Ramos (cell line): ENCODE results near the gene GPATCH1.
"Not testable (repeated sequence)": the region's sequence is repeated elsewhere in the genome, so short reads cannot be mapped to it uniquely, and the experiment has no call there.

Experiments used
- in situ Hi-C: fragments of 300-500 bp; cut with MboI; formaldehyde crosslinking; loops from one replicate; pipeline ENCODE4 v1.14.3; 2022; ENCODE audit warnings: low sequenced_read_pairs; ENCODE audit not compliant: unreplicated experiment

Gene GPATCH1

DNA sequence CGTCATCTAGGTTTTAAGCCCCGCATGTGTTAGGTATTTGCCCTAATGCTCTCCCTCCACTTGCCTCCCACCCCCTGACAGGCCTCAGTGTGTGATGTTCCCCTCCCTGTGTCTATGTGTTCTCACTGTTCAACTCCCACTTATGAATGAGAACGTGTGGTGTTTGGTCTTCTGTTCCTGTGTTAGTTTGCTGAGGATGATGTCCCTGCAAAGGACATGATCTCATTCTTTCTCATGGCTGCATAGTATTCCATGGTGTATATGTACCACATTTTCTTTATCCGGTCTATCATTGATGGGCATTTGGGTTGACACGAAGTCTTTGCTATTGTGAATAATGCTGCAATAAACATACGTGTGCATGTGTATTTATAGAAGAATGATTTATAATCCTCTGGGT is 73.3 kb downstream of the GPATCH1 start:
- in situ Hi-C loops = not testable (repeated sequence)

DNA sequence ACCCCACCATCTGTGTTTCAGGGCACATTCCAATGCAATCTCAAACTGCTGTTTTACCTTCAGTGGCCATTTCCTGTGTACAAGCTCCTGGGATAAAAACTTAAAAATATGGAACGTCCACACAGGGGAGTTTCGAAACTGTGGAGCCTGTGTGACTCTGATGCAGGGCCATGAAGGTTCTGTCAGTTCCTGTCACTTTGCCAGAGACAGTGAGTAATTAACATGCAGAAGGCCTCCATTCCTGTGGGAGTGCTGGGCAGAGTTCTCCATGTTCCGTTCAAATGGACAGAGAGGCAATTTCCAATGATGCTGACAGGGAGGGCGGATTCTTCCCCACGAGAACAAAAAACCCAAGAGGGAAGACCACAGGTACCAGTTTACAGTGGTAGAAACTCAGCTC is 75.4 kb downstream of the GPATCH1 start:
- in situ Hi-C loops = no loop called here

DNA sequence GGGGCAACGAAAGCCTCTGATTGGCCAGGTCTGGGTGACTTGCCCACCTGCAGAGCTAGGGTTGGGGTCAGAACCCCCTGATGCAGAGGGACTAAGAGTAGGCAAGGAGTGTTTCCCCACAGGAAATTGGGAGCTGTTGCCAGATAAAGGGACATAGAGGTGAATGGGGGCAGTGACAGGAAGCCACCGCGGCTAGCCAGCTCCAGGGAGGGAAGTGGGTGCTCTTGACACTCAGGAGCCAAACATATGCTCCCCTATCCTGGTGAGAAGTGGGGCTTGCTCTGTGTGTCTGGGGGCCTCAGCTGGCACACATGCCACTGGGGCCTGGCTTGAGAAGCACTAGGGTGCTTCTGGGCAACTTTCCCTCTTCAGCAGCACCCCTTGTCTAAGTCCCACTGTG is 76.9 kb downstream of the GPATCH1 start:
- in situ Hi-C loops = no loop called here

DNA sequence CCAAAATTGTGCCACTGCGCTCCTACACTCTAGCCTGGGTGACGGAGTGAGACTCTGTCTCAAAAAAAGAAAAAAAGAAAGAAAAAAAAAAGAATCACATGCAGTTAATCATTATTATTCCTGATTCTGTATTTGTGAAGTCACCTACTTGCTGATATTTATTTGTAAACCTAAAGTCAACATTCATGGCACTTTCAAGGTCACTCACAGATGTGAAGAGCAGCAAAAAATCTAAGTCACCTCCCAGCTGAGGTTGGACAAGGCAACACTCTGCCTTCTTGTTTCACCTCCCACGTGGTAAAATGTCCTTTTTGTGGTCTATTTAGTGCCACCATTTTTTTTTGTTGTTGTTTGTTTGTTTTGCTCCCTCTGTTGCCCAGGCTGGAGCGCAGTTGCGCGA is 77.4 kb downstream of the GPATCH1 start:
- in situ Hi-C loops = no loop called here

DNA sequence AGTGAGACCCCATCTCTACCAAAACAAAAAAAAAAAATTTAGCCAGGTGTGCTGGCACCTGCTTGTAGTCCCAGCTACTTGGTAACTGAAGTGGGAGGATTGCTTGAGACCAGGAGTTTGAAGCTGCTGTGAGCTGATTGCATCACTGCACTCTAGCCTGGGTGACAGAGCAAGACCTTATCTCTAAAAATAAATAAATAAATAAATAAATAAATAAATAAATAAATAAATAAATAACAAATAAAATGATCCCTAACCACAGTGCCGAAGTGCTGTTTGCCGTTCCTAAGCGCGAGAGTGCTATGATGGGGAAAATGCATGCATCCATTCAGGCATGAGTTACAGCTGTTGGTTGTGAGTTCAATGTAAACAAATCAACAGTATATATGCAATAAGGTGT is 78.2 kb downstream of the GPATCH1 start:
- in situ Hi-C loops = no loop called here

DNA sequence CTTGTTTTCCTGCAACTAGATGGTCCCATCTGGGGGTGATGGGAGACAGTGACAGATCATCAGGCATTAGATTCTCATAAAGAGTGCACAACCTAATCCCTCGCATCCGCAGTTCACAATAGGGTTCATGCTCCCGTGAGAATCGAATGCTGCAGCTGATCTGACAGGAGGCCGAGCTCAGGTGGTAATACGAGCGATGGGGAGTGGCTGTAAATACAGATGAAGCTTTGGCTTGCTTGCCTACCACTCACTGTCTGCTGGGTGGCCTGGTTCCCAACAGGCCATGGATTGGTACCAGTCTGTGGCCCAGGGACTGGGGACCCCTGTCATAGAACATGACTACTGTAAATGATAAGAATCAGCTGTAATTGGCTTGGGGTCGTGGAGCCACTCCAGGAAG is 78.9 kb downstream of the GPATCH1 start:
- in situ Hi-C loops = no loop called here

DNA sequence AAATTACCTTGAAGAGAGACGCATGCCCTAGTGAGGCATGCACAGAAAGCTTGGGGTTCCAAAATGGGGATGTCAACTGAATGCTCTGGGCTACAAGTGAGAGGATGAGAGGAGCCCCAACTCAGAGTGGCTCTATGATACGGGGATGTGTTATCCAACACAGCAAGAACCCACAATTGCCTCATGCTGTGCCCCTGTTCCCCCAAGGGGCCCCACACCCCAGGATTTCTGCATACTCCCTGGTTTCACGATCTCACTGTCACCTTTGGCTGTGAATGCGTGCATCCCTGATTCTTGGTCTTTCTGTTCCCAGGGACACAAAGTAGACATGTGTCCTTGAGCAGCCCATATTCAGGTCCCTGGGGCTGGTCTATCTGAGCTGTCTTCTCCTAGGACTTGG is 80.2 kb downstream of the GPATCH1 start:
- in situ Hi-C loops = no loop called here

DNA sequence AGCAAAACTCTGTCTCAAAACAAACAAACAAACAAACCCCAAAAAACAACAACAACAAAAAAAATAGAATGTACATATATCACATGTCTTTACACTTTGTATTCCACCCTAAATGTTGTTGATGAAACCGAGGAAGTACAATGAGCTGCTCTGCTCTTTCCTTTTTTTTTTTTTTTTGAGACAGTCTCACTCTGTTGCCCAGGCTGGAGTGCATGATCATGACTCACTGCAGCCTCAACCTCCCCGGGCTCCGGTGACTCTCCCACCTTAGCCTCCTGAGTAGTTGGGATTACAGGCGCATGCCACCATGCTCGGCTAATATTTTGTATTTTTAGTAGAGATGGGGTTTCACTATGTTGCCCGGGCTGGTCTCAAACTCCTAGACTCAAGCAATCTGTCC is 82.5 kb downstream of the GPATCH1 start:
- in situ Hi-C loops = no loop called here

DNA sequence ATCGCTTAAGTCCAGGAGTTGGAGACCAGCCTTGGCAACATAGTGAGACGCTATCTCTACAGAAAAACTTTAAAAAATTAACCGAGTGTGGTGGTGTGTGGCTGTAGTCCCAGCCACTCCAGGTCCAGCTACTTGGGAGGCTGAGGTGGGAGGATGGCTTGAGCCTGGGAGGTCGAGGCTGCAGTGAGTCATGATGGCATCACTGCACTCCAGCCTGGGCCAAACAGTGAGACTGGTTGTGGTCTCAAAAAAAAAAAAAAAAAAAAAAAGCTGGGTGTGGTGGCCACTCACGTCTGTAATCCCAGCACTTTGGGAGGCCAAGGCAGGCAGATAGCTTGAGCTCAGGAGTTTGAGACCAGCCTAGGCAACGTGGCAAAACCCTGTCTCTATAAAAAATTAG is 85.1 kb downstream of the GPATCH1 start:
- in situ Hi-C loops = not testable (repeated sequence)

DNA sequence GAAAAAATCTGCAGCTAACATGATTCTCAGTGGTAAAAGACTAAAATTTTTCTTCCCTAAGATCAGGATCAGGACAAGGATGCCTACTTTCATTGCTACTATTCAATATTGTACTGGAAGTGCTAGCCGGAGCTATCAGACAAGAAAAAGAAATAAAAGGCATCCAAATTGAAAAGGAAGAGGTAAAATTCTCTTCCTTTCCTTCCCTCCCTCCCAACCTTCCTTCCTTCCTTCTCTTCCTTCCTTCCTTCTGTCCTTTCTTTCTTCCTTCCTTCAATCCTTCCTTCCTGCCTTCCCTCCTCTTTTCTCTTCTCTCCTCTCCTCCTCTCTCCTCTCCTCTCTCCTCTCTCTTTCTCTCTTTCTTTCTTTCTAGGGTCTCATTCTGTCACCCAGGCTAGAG is 86.5 kb downstream of the GPATCH1 start:
- in situ Hi-C loops = no loop called here

DNA sequence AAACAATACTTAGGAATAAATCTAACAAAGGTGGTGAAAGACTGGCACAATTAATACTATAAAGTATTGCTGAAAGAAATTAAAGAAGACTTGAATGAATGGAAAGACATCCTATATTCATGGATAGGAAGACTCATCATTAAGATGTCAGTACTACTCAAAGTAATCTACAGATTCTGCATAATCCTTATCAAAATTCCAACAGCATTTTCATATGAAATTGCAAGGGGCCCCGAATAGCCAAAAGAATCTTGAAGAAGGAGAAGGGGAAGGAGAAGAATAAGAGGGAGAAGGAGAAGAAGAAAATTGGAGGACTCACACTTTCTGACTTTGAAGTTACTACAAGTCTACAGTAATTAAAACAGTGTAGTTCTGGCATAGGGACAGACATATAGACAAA is 87.5 kb downstream of the GPATCH1 start:
- in situ Hi-C loops = no loop called here

DNA sequence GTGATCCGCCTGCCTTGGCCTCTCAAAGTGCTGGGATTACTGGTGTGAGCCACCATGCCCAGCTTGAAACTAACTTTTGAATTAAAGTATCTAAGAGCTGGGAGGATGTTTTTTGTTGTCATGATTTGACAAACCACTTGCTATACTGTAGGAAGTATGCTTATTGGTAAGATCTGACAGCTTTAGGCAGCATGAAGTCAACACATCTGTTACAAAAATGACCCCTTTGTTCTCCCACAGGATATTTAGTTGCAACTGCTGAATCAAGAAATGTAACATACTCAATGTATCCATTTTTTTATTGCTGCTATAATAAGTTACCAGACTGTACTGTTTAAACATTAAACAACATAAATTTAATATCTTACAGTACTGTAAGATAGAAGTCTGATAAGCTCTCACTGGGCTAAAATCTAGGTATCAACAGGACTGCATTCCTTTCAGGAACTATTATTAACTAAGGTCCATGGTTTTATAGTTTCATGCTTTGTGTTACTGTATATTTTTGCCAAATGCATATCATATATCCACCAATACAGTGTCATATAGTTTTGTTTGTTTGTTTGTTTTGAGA is 90.3 kb downstream of the GPATCH1 start:
- in situ Hi-C loops = no loop called here

DNA sequence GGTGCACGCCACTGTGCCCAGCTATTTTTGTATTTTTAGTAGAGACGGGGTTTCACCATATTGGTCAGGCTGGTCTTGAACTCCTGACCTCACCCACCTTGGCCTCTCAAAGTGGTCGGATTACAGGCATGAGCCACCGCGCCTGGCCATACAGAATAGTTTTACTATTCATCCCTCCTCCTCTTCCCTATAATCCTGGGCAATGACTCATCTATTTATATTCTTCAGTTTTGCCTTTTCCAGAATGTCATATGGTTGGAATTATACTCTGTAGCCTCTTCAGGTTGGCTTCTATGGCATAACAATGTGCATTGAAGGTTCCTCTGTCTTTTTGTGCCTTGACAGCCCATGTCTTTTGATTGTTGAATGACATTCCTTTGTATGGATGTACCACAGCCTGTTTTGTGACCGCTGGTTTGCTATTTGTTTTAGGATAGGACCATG is 91.0 kb downstream of the GPATCH1 start:
- in situ Hi-C loops = no loop called here

DNA sequence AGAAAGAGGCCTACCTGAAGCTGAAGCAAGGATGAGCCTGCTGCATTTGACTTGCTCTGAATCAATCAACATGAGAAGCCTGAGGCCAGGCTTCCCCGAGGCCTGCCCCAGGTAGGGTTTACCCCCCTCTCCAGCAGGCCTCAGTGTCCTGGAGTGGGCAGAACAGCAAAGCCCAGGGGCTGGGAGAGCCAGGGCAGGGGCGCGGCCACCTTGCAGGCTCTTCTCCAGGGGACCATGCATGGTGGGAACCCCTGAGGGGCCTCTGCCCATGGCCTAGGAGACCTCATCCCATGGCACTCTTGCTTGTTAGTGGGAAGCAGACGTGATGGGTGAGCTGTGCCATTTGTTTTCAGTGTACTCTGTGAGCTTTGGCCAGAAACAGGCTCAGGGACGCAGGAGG is 93.2 kb downstream of the GPATCH1 start:
- in situ Hi-C loops = no loop called here

DNA sequence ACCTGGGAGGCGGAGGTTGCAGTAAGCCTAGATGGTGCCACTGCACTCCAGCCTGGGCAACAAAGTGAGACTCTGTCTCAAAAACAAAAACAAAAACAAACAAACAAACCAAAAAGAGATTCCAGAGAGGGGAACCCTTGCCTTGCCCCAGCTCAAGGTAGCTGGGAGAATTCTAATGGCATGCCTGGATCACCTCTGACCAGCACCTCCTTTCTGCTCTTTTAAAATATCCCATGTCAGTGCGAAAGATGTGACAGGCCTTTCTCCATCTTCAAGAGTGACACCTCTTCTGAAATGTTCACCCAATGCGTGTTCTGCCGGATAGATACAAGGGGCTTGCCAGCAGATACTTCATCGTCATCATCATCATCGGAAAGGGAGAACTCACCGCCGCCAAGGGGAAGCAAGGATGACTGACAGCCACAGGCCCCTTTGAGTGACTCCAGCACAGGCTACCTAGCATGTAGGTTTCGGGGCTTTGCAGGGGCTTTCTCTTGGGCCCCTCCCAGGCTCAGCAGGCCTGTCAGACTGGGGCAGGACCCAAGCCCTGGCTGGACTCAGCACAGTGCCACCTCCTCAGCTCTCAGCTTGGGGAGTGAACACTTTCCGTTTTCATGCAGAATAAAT is 94.3 kb downstream of the GPATCH1 start:
- in situ Hi-C loops = no loop called here

DNA sequence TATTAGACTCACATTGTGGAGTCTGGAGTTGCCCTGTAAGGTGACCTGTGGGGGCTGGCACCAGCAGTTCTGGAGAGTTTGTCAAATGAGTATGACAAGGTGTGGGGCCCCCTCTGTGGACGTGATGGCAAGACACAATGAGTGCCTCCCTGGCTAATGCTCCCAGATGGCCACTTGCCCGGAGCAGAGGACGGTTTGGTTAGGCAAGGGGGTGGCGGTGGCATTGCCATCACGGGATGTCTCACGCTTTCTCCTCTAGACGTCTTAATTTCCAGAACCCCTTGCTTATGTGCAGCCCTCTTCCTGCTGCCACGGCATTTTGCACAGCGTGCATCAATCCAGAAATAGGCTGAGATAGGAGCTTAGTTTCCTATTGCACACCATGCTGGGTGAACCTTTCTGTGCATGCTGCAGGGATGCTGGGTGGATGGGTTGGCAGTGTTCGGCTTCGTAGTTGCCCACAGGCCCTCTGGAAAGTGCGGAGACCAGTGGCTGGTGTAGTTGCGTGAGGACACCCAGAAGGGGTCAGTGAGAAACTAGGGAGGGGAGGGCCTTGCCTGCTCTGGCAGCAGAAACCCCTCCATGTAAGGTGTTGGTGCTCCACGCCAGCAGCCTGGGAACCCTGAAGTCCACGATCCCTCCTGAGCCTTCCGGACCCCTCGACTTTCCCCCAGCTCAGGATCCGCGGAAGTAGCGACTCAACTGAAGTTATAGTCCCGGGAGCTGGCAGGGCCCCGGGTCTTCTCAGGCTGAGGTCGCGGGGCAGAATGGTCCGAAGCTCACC is 95.1 kb downstream of the GPATCH1 start:
- in situ Hi-C loops = no loop called here

DNA sequence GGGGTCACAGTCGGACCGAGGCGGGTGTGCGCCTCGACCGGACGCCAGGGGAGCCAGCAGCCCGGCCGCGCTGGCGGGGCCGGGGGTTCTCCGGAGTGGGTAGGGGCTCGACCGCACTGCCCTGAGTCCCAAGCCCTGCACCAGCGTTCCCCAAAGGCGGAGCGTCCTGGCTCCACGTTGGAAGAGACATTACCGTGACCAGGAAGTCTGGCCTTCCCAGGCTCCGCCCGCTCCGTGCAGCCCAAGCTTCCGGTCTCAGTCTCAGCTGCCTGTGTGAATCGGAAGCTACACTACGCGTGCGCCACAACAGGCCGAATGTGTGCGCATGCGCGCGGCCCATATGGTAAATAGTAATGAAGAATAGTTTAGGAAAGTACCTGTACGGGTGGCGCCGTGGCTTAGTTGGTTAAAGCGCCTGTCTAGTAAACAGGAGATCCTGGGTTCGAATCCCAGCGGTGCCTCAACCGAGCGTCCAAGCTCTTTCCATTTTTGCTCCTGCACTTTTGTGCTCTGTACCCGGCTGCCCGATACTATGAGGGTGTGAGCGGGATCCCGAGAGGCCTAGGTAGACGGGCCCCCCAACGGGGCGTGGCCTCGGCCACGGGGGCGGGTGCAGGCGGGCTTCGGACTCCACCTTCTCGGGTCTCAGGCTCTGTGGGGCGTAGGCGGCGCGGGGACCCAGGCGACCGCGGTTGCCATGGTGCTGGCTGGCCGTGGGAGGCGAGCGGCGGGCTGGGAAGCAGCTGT is 95.9 kb downstream of the GPATCH1 start:
- in situ Hi-C loops = no loop called here

DNA sequence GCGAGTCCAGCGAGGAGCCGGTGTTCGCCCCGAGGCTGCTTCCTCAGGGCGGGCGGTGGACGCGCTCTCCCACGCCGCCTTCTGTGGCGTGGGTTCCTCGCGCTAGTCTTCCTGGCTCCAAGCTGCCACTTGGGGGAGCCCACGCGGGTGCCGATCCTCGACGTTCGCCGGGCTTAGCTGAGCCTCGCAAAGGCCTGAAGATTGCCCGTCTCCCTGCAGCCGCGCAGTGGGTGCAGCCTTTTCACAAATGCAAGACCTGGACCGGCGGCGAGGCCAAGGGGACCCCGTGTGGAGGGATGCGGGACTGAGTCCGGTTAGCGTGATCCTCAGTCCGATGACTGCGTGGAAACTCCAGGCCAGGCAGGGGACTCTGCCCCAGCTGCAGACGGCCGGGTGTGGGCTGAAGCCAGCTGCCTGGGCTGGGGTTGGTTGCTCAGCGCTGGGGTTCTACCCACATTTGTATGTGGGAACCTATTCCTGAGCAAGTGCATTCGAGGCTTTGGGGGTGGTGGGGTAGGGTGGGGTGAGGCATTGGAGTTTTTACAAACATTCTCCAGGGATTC is 96.5 kb downstream of the GPATCH1 start:
- in situ Hi-C loops = no loop called here
